HEK293T (cell line): ENCODE results near the gene RPRD1B.

Experiments used
- CTCF ChIA-PET: fragments of 350-600 bp; formaldehyde crosslinking; extraction: SDS; loops from one replicate; lab custom pipeline; 2021; ENCODE audit warnings: antibody characterized with exemption, inconsistent platforms; lab: Yijun Ruan, JAX
- POLR2A ChIA-PET: fragments of 350-600 bp; formaldehyde crosslinking; extraction: SDS; loops from one replicate; lab custom pipeline; 2020; ENCODE audit warnings: antibody characterized with exemption, inconsistent platforms; lab: Yijun Ruan, JAX
- DNase-seq: peaks from one replicate; pipeline ENCODE4 v3.0.0; 2012; ENCODE audit warnings: mixed read lengths; ENCODE audit errors: extremely low spot score
- ARNT ChIP-seq: fragments of 450-650 bp; IDR thresholded peaks from 2 replicates; pipeline ENCODE4 v1.6.1; 2017; ENCODE audit warnings: mild to moderate bottlenecking
- BHLHE40 ChIP-seq: fragments of 450-650 bp; IDR thresholded peaks from 2 replicates; pipeline ENCODE4 v1.6.1; 2016; ENCODE audit warnings: mild to moderate bottlenecking, moderate library complexity, borderline replicate concordance
- CTBP1 ChIP-seq: fragments of 450-650 bp; IDR thresholded peaks from 2 replicates; pipeline ENCODE4 v1.6.1; 2016; ENCODE audit warnings: borderline replicate concordance
- ELF4 ChIP-seq: fragments of 450-650 bp; IDR thresholded peaks from 2 replicates; pipeline ENCODE4 v1.6.1; 2017; ENCODE audit warnings: antibody characterized with exemption
- FOXA1 ChIP-seq: fragments of 450-650 bp; IDR thresholded peaks from 2 replicates; pipeline ENCODE4 v1.6.1; 2016; ENCODE audit warnings: mild to moderate bottlenecking
- FOXK2 ChIP-seq: fragments of 450-650 bp; IDR thresholded peaks from 2 replicates; pipeline ENCODE4 v1.6.1; 2016; ENCODE audit warnings: mild to moderate bottlenecking
- FOXM1 ChIP-seq: fragments of 450-650 bp; IDR thresholded peaks from 2 replicates; pipeline ENCODE4 v1.6.1; 2017; ENCODE audit warnings: mild to moderate bottlenecking, borderline replicate concordance
- HDGF ChIP-seq: fragments of 450-650 bp; IDR thresholded peaks from 2 replicates; pipeline ENCODE4 v1.6.1; 2017; ENCODE audit warnings: antibody characterized with exemption, borderline replicate concordance
- L3MBTL2 ChIP-seq: fragments of 450-650 bp; conservative IDR thresholded peaks from 2 replicates; pipeline ENCODE4 v1.6.1; 2016; ENCODE audit warnings: mild to moderate bottlenecking
- LEF1 ChIP-seq: fragments of 450-650 bp; IDR thresholded peaks from 2 replicates; pipeline ENCODE4 v1.6.1; 2017; ENCODE audit warnings: mild to moderate bottlenecking, borderline replicate concordance
- NFRKB ChIP-seq: fragments of 450-650 bp; IDR thresholded peaks from 2 replicates; pipeline ENCODE4 v1.6.1; 2016; ENCODE audit warnings: mild to moderate bottlenecking, moderate library complexity
- PKNOX1 ChIP-seq: fragments of 450-650 bp; IDR thresholded peaks from 2 replicates; pipeline ENCODE4 v1.6.1; 2016
- SP1 ChIP-seq: fragments of 450-650 bp; IDR thresholded peaks from 2 replicates; pipeline ENCODE4 v1.6.1; 2017
- SUZ12 ChIP-seq: fragments of 450-650 bp; IDR thresholded peaks from 2 replicates; pipeline ENCODE4 v1.6.1; 2016; ENCODE audit warnings: mild to moderate bottlenecking
- TARDBP ChIP-seq: fragments of 450-650 bp; IDR thresholded peaks from 2 replicates; pipeline ENCODE4 v1.6.1; 2016
- ZNF384 ChIP-seq: fragments of 450-650 bp; IDR thresholded peaks from 2 replicates; pipeline ENCODE4 v1.6.1; 2016

Gene RPRD1B

GRCh38 chr20:38040276-38040675 is 6.7 kb downstream of the RPRD1B start:
- DNase-seq: no peak
- TF ChIP-seq FOXK2: no peak
- TF ChIP-seq SP1: no peak
- ChIA-PET CTCF (no interaction called here), POLR2A (no interaction called here)

- TF ChIP-seq CTBP1 (no peak), HDGF (no peak), SUZ12 (no peak), ARNT (no peak), L3MBTL2 (no peak), LEF1 (no peak), FOXA1 (no peak), ELF4 (no peak)
- ChIA-PET POLR2A (interaction anchor here (3.4 kb wide), 1 partner anchor 10 kb away, joined by 15 read pairs; the partner anchor contains the start of genes RPRD1B and TTI1), CTCF (interaction anchor here (0.7 to 1.1 kb wide), 2 partner anchors 14 to 177 kb away, joined by 3 to 4 read pairs; no protein-coding TSS in a partner anchor)
- DNase-seq: no peak
These were observed 10.2 kb downstream of the RPRD1B start for GRCh38 chr20:38043512-38044300.

DNA sequence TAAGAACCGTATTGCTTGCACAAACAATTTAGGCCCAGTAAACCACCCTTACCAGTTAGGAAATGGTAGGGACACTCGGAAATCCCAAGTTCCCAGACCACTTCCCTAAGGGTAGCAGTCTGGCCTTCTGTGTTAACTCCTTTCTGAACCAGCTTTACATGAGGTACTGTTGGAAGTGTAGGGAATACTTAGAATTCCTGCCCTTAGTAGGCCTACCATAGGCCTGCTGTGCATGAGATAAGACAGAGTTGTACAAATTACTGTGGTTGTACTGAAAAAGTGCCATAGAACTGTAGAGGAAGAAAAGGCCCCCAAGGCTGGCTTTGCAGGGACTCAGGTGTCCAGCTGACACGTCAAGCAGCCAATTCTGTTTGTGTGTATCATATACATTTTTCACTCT is 11.1 kb downstream of the RPRD1B start:
- POLR2A ChIA-PET: interaction anchor here (3.4 kb wide), 1 partner anchor 11 kb away, joined by 15 read pairs; the partner anchor contains the start of genes RPRD1B and TTI1
- CTCF ChIA-PET: interaction anchor here (0.7 to 1.1 kb wide), 2 partner anchors 13 to 176 kb away, joined by 3 to 4 read pairs; no protein-coding TSS in a partner anchor
- DNase-seq: no peak
- TF ChIP-seq LEF1: no peak
- no peak for TF ChIP-seq FOXA1
- no peak for TF ChIP-seq FOXM1
- TF ChIP-seq NFRKB: no peak
- TF ChIP-seq ELF4: no peak
- TF ChIP-seq CTBP1: no peak
- TF ChIP-seq SP1: no peak
- TF ChIP-seq FOXK2: no peak
- TF ChIP-seq TARDBP: no peak
- TF ChIP-seq BHLHE40: no peak
- TF ChIP-seq PKNOX1: no peak
- no peak for TF ChIP-seq SUZ12
- TF ChIP-seq L3MBTL2: no peak
- TF ChIP-seq HDGF: no peak
- TF ChIP-seq ZNF384: no peak
- TF ChIP-seq ARNT: no peak

DNA sequence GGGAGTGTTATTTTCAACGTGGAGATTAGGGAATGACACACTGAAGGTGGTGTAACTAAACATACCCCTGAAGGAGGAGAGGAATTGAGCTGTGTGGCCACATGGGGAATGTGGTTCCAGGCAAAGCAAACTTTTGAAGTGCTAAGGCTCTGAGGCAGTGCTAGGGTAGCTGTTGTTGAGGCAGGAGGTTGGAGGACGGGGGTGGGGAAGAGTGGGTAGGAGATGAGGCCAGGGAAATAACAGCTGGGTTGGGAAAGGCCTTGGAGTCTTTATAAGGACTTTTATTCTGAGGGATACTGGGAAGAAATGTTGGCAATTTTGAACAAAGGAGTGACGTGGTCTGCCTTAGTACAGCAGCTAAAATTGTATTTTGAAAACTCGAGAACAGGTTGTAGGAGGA is 13.0 kb downstream of the RPRD1B start:
- TF ChIP-seq L3MBTL2 (no peak), PKNOX1 (no peak), NFRKB (no peak), CTBP1 (no peak), BHLHE40 (no peak), SUZ12 (no peak), FOXK2 (no peak)
- ChIA-PET POLR2A (interaction anchor here (1.4 kb wide), 1 partner anchor 13 kb away, joined by 5 read pairs; the partner anchor contains the start of genes RPRD1B and TTI1), CTCF (interaction anchor here (0.9 to 1.1 kb wide), 2 partner anchors 11 to 27 kb away, joined by 3 to 4 read pairs; no protein-coding TSS in a partner anchor)
- no peak for DNase-seq

GRCh38 chr20:38049800-38050199 is 16.3 kb downstream of the RPRD1B start:
- POLR2A ChIA-PET: interaction anchor here (1.4 kb wide), 1 partner anchor 16 kb away, joined by 4 read pairs; the partner anchor contains the start of genes RPRD1B and TTI1
- TF ChIP-seq HDGF (no peak), BHLHE40 (no peak), L3MBTL2 (no peak), FOXA1 (no peak), ELF4 (no peak), CTBP1 (no peak), PKNOX1 (no peak), SUZ12 (no peak), TARDBP (no peak), ARNT (no peak)
- CTCF ChIA-PET: interaction anchor here (0.7 kb wide), 1 partner anchor 184 kb away, joined by 5 read pairs; no protein-coding TSS in a partner anchor
- DNase-seq: no peak

- POLR2A ChIA-PET: interaction anchor here (0.6 to 1.4 kb wide), 2 partner anchors 17 to 260 kb away, joined by 3 to 4 read pairs; partner anchors contain the start of genes RPRD1B and TTI1
- CTCF ChIA-PET: interaction anchor here (0.7 to 0.8 kb wide), 2 partner anchors 15 to 184 kb away, joined by 3 to 5 read pairs; no protein-coding TSS in a partner anchor
- DNase-seq: no peak
- no peak for TF ChIP-seq ARNT
- TF ChIP-seq SUZ12: no peak
- no peak for TF ChIP-seq CTBP1
- TF ChIP-seq L3MBTL2: no peak
- no peak for TF ChIP-seq FOXK2
These were observed 17.1 kb downstream of the RPRD1B start for GRCh38 chr20:38050686-38051085.
